Osteoblast (primary cell): ENCODE data around the gene NEGR1. TPM values are rescaled to one million over a fixed set of nuclear protein-coding genes. Genes with fewer than 3 reads are reported as not detected.

Source experiments
- DNase-seq: peaks from one replicate; pipeline ENCODE4 v3.0.0; 2011; ENCODE audit warnings: low spot score, mixed read lengths; ENCODE audit not compliant: insufficient read length; ENCODE audit errors: missing footprints
- H2AFZ ChIP-seq: 2 replicates; pipeline ENCODE4 v1.6.0; 2011; ENCODE audit warnings: mild to moderate bottlenecking, low read length
- H3K27ac ChIP-seq: 2 replicates; pipeline ENCODE4 v1.5.1; 2011; ENCODE audit warnings: mild to moderate bottlenecking, low read depth, low read length, moderate library complexity
- H3K27me3 ChIP-seq: 2 replicates; pipeline ENCODE4 v1.6.0; 2012; ENCODE audit warnings: mild to moderate bottlenecking, control low read depth, inconsistent platforms, low read length, moderate library complexity; ENCODE audit not compliant: insufficient read depth
- H3K36me3 ChIP-seq: 2 replicates; pipeline ENCODE4 v1.5.1; 2011; ENCODE audit warnings: mild to moderate bottlenecking, low read length, control low read depth, moderate library complexity; ENCODE audit not compliant: insufficient read depth
- H3K4me1 ChIP-seq: 2 replicates; pipeline ENCODE4 v1.5.1; 2011; ENCODE audit warnings: mild to moderate bottlenecking, low read length, control low read depth, moderate library complexity; ENCODE audit not compliant: insufficient read depth
- H3K4me2 ChIP-seq: 2 replicates; pipeline ENCODE4 v1.6.0; 2011; ENCODE audit warnings: mild to moderate bottlenecking, low read length; ENCODE audit not compliant: insufficient read depth
- H3K4me3 ChIP-seq: fragments of 200-600 bp; sonication (generic); 3 replicates; pipeline ENCODE4 v1.5.1; 2012; ENCODE audit warnings: mild to moderate bottlenecking, low read length, inconsistent platforms; ENCODE audit not compliant: insufficient read depth
- H3K79me2 ChIP-seq: 2 replicates; pipeline ENCODE4 v1.6.0; 2012; ENCODE audit warnings: mild to moderate bottlenecking, low read length, control low read depth, inconsistent platforms; ENCODE audit not compliant: insufficient read depth
- H3K9me3 ChIP-seq: 2 replicates; pipeline ENCODE4 v1.5.1; 2011; ENCODE audit warnings: low read depth, low read length, control low read depth
- H4K20me1 ChIP-seq: 2 replicates; pipeline ENCODE4 v1.6.0; 2012; ENCODE audit warnings: mild to moderate bottlenecking, low read length, control low read depth; ENCODE audit not compliant: insufficient read depth
- CTCF ChIP-seq: IDR thresholded peaks from 2 replicates; pipeline ENCODE4 v1.5.1; 2011; ENCODE audit warnings: mild to moderate bottlenecking, low read depth, low read length, moderate library complexity; ENCODE audit errors: extremely low read depth
- total RNA-seq: library from RNA; depleted of rRNA; stranded (reverse); fragments of >200 nt; gene quantifications from 2 replicates; pipeline ENCODE4 v1.2.3, GENCODE V29; 2012

The NEGR1 gene
- total RNA-seq, 1 donor: 18.1 TPM

- no peaks in the 10 kb centered on the region for H3K9me3 ChIP-seq
- H3K4me1 ChIP-seq: peaks cover 21% of the 10 kb centered on the region
- peaks cover 69% of the 10 kb centered on the region for H3K79me2 ChIP-seq
- H4K20me1 ChIP-seq: no peaks in the 10 kb centered on the region
- H3K4me2 ChIP-seq: peak overlapping the region; percentile 90
- no peak for DNase-seq
- H3K4me3 ChIP-seq: no peak overlapping the region
- no peak overlapping the region for H2AFZ ChIP-seq
- H3K27ac ChIP-seq: no peak overlapping the region
- H3K27me3 ChIP-seq: no peaks in the 10 kb centered on the region
- no peaks in the 10 kb centered on the region for H3K36me3 ChIP-seq
- no peak for TF ChIP-seq CTCF
Measured at GRCh38 chr1:72278461-72278860, 3.9 kb downstream of the NEGR1 start.

GRCh38 chr1:72271555-72272085, 10.7 kb downstream of the NEGR1 start:
- Histone ChIP-seq H3K9me3 (no peaks in the 10 kb centered on the region), H3K36me3 (no peaks in the 10 kb centered on the region), H3K4me2 (no peak overlapping the region), H3K79me2 (peaks cover 33% of the 10 kb centered on the region), H2AFZ (no peak overlapping the region), H3K4me3 (no peak overlapping the region), H3K27ac (no peak overlapping the region), H3K4me1 (no peaks in the 10 kb centered on the region), H3K27me3 (no peaks in the 10 kb centered on the region), H4K20me1 (no peaks in the 10 kb centered on the region)
- DNase-seq: no peak
- no peak for TF ChIP-seq CTCF

GRCh38 chr1:72262735-72263134, 19.6 kb downstream of the NEGR1 start:
- Histone ChIP-seq H3K36me3 (no peaks in the 10 kb centered on the region), H3K4me3 (no peak overlapping the region), H3K27me3 (no peaks in the 10 kb centered on the region), H3K4me1 (no peaks in the 10 kb centered on the region), H3K27ac (no peak overlapping the region), H3K79me2 (peaks cover 9% of the 10 kb centered on the region), H3K4me2 (no peak overlapping the region), H3K9me3 (no peaks in the 10 kb centered on the region), H2AFZ (no peak overlapping the region), H4K20me1 (no peaks in the 10 kb centered on the region)
- no peak for TF ChIP-seq CTCF
- DNase-seq: no peak

- no peaks in the 10 kb centered on the region for H3K9me3 ChIP-seq
- TF ChIP-seq CTCF: no peak
- no peaks in the 10 kb centered on the region for H4K20me1 ChIP-seq
- no peak overlapping the region for H3K4me3 ChIP-seq
- DNase-seq: no peak
- no peak overlapping the region for H3K27ac ChIP-seq
- H3K4me2 ChIP-seq: no peak overlapping the region
- no peaks in the 10 kb centered on the region for H3K36me3 ChIP-seq
- peaks cover 4% of the 10 kb centered on the region for H3K79me2 ChIP-seq
- H3K27me3 ChIP-seq: no peaks in the 10 kb centered on the region
- no peak overlapping the region for H2AFZ ChIP-seq
- no peaks in the 10 kb centered on the region for H3K4me1 ChIP-seq
Measured at GRCh38 chr1:72253132-72253531, 29.2 kb downstream of the NEGR1 start.
